Neural crest cell (in vitro differentiated cells): ENCODE data around the gene NUP62. TPM values are rescaled to one million over a fixed set of nuclear protein-coding genes. Genes with fewer than 3 reads are reported as not detected.

Experiments used
- DNase-seq: peaks from one replicate; pipeline ENCODE4 v3.0.0; 2021; ENCODE audit warnings: low read depth, mixed read lengths, low spot score
- H3K27ac Mint-ChIP-seq: one replicate; pipeline ENCODE4 v1.8.0; 2021; ENCODE audit warnings: mild to moderate bottlenecking, mixed read lengths; ENCODE audit not compliant: unreplicated experiment
- H3K27me3 Mint-ChIP-seq: 2 replicates; pipeline ENCODE4 v1.8.0; 2021; ENCODE audit warnings: low read depth, mild to moderate bottlenecking, mixed read lengths
- H3K36me3 Mint-ChIP-seq: 2 replicates; pipeline ENCODE4 v1.8.0; 2021; ENCODE audit warnings: low read depth, mild to moderate bottlenecking, mixed read lengths
- H3K4me1 Mint-ChIP-seq: 2 replicates; pipeline ENCODE4 v1.8.0; 2021; ENCODE audit warnings: mixed read lengths
- H3K4me3 Mint-ChIP-seq: one replicate; pipeline ENCODE4 v1.8.0; 2021; ENCODE audit warnings: mild to moderate bottlenecking, mixed read lengths
- H3K9me3 Mint-ChIP-seq: 2 replicates; pipeline ENCODE4 v1.8.0; 2021; ENCODE audit warnings: mixed read lengths
- CTCF ChIP-seq: fragments of 200-600 bp; sonication (generic); conservative IDR thresholded peaks from 2 replicates; pipeline ENCODE4 v1.5.0; 2021; ENCODE audit warnings: antibody characterized with exemption, mild to moderate bottlenecking
- total RNA-seq: library from RNA; stranded (reverse); gene quantifications from 2 replicates; pipeline ENCODE4 v1.2.1, GENCODE V29; 2021

The NUP62 gene
- total RNA-seq, 1 donor from 2014 or later, result 127 TPM

- DNase-seq, result no peak
- H3K4me3 Mint-ChIP-seq, result no peak overlapping the region
- no peak for TF ChIP-seq CTCF
- H3K27me3 Mint-ChIP-seq, result peaks cover 29% of the 10 kb centered on the region
- H3K36me3 Mint-ChIP-seq, result no peaks in the 10 kb centered on the region
- H3K27ac Mint-ChIP-seq, result no peak overlapping the region
- peaks cover 10% of the 10 kb centered on the region for H3K4me1 Mint-ChIP-seq
- H3K9me3 Mint-ChIP-seq, result no peaks in the 10 kb centered on the region
Measured at GRCh38 chr19:49894011-49894664, 35.2 kb downstream of the NUP62 start.

- Mint-ChIP-seq H3K4me1 (peaks cover 8% of the 10 kb centered on the region), H3K27me3 (peaks cover 29% of the 10 kb centered on the region), H3K27ac (no peak overlapping the region), H3K9me3 (no peaks in the 10 kb centered on the region), H3K36me3 (no peaks in the 10 kb centered on the region), H3K4me3 (peak overlapping the region; percentile 41)
- DNase-seq, result no peak
- no peak for TF ChIP-seq CTCF
Measured at GRCh38 chr19:49892716-49893115, 36.6 kb downstream of the NUP62 start.

- peaks cover 27% of the 10 kb centered on the region for H3K27me3 Mint-ChIP-seq
- H3K9me3 Mint-ChIP-seq, result no peaks in the 10 kb centered on the region
- H3K27ac Mint-ChIP-seq, result no peak overlapping the region
- H3K36me3 Mint-ChIP-seq, result peaks cover 2% of the 10 kb centered on the region
- H3K4me1 Mint-ChIP-seq, result peaks cover 4% of the 10 kb centered on the region
- TF ChIP-seq CTCF, result no peak
- DNase-seq, result no peak
- H3K4me3 Mint-ChIP-seq, result no peak overlapping the region
Measured at GRCh38 chr19:49891393-49891792, 37.9 kb downstream of the NUP62 start.

GRCh38 chr19:49890349-49891311 is 38.7 kb downstream of the NUP62 start:
- Mint-ChIP-seq H3K9me3 (no peaks in the 10 kb centered on the region), H3K4me1 (peaks cover 4% of the 10 kb centered on the region), H3K4me3 (no peak overlapping the region), H3K27me3 (peaks cover 27% of the 10 kb centered on the region), H3K27ac (no peak overlapping the region), H3K36me3 (peaks cover 5% of the 10 kb centered on the region)
- TF ChIP-seq CTCF, result peak; percentile 8
- DNase-seq, result peak; percentile 46

- Mint-ChIP-seq H3K27ac (no peak overlapping the region), H3K4me1 (peaks cover 4% of the 10 kb centered on the region)
Measured at GRCh38 chr19:49889687-49890348, 39.5 kb downstream of the NUP62 start.

More at GRCh38 chr19:49889687-49890348, 39.5 kb downstream of the NUP62 start:
- TF ChIP-seq CTCF, result peak; percentile 70
- Mint-ChIP-seq H3K9me3 (no peaks in the 10 kb centered on the region), H3K36me3 (peaks cover 5% of the 10 kb centered on the region), H3K27me3 (peaks cover 27% of the 10 kb centered on the region), H3K4me3 (no peak overlapping the region)
- peak; percentile 61 for DNase-seq
